HS-5 (cell line): ENCODE data around the gene BAHCC1.
"Not testable (repeated sequence)": the region's sequence is repeated elsewhere in the genome, so short reads cannot be mapped to it uniquely, and the experiment has no call there.

Experiments
- DNase-seq: peaks from one replicate; pipeline ENCODE4 v3.0.0-alpha.2; 2012; ENCODE audit warnings: low read depth

Gene BAHCC1

DNA sequence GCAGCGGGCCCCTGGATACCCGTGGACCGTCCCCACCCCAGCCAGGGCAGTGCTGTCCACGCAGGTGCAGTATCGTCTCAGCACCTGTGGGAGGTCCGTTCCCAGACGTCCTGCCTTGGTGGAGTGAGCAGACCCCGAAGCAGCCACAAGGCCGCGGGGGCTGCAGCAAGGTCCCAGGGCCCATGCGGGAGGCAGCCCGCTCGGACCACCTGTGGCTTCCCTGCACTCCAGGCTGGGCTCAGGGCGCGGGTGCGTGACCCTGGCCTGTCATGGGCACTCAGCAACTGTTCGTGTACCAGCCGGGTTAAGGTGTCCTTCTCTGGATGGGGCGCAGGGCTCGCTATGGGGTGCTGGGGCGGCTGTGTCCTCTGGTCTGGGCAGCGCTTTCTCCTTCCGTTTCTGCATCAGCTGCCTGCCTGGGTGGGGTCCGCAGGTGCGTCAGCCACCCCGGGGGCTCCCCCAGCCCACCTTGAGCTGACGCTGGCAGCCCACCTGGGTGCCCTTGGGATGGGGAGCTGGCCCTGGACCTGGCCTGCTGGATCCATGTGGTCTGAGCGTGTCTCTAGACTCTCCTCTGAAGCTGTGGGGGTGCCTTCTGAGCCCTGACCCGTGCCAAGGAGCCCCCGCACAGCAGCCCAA, 18.4 kb downstream of the BAHCC1 start:
- DNase-seq: no peak

DNA sequence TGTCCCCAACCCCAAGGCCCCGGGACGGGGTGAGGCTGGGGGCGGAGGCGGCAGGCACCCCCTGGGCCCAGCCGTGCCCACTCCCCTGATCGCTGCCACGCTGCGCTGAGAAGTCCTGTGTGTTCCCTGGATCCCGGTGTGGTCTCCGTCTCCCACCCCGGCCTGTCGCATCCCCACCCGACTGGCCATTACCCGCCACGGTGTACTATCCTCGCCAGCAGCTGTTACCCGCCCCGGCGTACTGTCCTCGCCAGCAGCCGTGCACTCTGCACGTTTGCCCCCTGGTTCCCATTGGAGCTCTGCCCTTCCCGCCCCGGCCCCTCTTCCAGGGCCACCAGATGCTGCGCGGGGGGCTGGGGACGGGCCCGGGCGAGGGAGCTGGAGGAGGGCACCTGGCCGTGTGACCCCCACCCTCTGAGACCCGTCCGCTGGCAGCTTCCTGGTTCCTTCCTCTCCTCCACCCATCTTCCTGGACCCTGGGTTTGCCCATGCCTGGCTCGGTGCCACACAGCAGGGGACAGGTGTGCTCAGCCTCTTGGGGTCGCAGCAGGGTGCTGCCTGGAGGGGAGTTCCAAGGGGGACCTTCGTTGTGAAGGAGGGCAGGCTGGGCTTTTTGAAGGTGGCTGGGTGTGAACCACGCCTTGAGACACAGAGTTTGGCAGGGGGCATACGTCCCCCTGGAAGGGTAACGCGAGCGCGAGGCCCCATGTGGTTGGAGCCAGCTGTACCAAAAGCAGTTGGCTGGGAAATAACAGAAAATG, 19.7 kb downstream of the BAHCC1 start:
- DNase-seq: no peak

DNA sequence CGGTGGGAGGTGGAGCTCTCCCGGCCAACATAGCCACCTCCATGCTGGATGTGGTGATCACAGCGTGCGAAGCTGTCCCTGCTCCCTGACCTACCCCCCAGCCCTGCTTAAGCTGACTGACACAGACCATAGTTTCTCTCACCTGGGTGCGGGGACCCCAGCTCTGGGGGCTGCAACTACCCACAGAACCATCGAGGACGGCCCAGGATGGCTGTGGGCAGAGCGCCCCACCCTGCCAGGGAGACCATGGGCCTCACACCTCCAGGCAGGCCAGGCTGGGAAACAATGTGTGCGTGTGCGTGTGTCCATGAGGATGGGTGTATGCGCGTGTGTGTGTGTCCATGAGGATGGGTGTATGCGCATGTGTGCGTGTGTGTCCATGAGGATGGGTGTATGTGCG, 20.4 kb downstream of the BAHCC1 start:
- DNase-seq: no peak

DNA sequence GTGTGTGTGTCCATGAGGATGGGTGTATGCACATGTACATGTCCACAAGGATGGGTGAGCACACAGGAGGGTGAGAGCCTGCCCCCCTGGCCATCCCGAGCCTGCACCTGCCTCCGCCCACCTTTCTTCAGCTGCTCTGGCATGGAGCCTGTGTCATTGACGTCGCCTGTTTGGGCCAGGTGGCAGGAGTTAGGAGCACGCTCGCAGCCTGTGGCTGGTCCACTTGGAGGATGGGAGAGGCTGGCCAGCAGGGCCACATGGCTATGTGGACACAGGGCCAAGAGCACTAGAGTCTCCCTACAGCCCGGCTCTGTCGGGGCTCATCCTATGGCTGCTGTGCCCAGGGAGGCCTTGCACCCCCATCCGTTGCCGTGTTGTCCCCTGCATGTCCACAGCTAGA, 21.4 kb downstream of the BAHCC1 start:
- DNase-seq: no peak

DNA sequence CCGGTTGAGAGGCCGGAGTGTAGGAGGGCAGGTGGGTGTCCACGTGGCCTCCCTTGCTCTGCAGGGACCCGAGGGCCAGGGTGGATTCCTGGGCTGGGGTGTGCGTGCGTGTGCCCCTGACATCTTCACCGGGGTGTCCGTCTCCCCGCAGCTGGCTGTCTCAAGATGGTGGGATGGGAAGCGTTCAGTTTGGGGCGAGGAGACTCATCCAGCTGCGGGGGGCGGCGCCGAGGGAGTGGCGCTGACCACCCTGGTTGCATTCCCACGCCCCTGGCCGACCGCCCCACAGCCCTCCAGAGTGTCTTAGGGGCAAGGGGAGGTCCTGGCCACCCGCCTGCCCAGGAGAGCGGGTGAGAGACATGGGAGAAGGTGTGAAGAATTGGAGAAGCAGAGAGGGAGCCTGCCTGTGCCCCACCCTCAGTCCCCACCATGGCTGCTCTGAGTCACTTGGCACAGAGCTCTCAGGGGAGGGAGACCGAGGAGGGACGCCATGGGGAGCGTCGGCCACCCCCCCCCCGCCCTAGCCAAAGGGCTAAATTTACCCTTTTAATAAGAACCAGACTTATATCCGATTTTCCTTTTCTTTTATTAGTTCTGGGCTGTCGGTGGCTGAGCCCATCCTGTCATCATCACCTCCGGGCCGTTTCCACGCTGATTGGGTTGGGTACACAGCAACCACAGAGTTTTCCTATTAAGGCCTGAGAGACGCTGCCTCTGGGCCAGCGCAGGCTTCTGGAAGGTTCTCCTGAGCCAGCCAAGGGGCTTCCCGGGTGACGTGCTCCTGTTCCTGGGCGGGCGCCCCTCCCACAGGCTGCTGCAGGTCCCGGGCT, 22.0 kb downstream of the BAHCC1 start:
- DNase-seq: no peak

DNA sequence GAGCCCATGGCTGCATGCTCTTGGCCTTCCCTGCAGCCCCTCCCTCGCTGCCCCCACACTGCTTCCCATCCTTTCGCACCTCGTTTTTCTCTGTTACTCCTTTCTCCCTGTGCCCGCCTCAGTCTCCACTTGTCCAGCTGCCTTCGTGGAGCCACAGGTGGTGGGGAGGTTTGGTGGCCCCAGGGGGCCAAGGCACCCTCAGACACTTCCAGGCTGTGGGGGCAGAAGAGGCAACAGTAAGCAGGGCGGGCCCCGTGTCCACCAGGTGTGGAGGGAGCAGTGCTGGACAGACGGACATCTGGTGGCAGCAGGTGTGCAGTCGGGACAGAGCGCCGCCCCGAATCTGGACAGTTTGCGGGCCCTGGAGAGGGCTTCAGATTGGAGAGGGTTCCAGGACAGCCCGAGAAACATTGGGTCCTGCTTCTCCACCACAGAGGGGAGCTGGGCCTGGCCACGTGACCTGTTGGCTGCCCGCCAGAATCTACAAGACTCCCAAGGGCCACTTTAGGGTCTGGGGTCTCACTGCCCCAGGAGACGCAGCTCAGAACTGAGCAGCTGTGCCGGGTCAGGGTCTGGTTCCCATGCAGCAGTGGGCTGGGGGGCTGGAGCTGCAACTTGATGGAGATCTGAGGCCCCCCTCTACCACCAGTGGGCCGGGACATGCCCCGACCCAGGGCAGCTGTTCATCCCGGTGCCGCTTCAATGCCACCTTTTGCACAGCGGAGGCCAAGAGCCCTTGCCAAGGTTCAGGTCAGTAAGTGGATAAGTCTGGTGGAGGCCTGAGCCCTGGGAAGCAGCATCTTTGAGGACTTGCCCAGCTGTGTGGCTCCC, 22.8 kb downstream of the BAHCC1 start:
- DNase-seq: no peak

DNA sequence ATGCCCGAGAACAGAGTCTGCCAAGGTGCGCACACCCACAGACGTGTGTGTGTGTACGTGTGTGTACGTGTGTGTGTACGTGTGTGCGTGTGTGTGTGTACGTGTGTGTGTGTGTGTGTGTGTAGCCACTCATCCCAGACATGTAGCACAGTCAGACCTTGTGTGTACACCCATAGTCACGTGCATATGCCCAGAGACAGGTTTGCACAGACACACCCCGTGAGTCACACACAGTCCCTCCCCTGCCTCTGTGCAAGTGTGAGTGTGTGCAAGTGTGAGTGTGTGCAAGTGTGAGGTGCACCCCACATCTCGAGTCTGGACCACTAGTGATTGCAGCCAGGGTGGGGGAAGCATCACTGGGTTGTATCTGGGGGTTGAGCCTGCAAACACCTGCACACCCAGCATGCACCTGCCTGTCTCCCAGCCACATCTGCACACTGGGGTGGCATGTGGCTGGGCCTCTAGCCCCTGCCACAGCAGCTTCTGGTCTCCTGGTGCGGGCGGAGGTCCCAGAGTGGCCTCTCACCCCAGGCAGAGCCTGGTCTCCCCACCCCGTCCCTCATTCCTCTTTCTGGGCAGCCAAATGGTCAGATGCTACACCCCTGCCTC, 23.6 kb downstream of the BAHCC1 start:
- no peak for DNase-seq

DNA sequence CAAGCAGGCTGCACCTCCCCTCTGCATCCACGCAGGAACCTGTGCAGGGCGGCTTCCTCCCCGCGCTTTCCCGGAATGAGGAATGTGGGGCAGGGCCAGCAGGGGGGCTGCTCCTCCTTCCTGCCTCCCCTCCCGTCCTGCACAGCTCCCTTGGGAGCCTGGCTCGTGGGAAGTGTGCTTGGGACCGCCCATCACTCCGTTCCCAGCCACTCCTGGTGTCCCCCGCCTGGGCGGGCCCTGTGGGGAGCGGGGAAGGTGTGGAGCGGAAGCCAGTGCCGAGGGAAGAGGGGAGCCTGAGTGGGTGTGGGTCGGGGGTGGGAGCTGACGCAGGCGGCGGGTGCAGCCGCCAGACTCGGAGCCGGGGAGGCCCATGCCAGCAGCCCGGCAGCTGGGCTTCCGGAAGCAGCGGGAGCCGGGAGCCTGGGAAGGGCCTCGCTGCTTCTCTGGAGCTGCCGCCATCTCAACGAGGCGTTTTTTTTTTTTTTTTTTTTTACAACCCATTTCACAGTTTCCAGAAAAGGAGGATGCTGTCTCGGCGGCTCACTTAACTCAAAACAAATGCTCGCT, 24.1 kb downstream of the BAHCC1 start:
- no peak for DNase-seq

DNA sequence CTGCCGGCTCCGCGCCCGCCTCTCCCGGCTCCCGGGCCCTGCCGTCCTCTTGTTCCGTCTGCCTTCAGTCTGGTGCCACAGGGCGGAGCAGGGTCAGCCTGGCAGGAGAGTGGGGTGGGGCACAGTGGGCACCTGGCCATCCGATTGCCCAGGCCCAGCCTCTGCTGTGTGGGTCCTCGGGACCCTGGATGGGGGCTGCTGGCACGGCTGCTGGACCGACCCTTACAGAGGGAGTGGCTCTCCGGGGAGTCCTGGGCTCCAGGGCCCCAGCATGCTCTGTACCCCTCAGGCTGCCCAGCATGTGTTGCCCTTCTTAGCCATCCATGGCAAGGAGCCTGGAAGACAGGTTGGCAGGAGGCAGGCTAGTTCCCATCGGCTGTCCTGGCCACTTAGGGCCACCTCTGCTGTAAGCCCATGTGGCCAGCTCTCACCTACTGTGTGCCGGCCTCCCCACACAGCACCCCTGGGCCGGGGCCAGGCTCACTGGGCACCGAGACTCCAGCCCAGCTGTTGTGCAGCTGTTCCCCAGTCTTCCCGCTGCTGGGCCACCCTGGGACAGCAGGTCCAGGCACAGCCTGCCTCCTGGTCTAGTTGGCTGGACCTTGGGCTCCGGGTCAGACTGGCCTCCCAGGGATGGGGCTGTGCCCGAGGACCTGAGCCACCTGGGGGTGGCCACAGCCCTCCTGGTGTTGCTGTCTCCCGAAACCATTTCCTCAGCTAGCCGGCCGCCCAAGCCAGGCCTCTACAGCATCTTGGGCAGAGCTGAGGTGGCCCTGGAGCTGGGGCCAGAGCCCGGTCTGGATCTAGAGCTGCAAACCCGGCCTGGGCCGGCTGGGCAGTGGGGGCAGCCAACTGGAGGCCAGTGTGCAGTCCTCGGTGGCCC, 24.9 kb downstream of the BAHCC1 start:
- no peak for DNase-seq

DNA sequence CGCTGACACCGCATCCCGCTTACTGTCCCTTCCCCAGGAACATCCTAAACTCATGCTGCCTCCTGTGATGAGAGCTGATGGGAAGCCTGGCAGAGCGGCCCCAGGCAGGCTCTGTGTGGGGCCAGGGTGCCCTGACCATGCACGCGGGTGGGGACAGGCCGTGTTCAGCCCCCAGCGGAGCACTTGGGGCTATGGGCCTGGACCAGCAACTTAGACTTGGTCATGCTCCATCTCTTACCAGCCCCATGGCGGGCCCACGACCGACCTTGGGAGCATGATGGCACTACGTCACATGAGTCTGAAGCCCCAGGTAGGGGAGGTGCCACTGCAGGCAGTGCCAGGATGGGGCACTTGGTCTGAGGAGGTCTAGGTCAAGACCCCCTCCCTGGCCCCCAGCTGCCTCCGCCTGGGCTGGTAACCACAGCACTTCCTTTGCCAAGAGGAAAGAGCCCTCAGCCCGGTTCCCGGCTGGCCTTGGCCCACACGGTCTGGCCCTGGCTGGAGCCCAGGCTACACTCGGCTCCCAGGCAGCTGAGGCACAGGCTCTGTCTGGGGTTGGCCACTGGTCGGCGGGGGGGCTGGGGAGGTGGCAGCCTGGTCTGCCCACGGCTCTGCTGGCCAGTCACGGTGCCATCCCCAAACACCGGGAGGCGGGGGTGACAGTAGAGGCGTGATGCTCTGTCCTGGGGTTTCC, 25.7 kb downstream of the BAHCC1 start:
- no peak for DNase-seq

DNA sequence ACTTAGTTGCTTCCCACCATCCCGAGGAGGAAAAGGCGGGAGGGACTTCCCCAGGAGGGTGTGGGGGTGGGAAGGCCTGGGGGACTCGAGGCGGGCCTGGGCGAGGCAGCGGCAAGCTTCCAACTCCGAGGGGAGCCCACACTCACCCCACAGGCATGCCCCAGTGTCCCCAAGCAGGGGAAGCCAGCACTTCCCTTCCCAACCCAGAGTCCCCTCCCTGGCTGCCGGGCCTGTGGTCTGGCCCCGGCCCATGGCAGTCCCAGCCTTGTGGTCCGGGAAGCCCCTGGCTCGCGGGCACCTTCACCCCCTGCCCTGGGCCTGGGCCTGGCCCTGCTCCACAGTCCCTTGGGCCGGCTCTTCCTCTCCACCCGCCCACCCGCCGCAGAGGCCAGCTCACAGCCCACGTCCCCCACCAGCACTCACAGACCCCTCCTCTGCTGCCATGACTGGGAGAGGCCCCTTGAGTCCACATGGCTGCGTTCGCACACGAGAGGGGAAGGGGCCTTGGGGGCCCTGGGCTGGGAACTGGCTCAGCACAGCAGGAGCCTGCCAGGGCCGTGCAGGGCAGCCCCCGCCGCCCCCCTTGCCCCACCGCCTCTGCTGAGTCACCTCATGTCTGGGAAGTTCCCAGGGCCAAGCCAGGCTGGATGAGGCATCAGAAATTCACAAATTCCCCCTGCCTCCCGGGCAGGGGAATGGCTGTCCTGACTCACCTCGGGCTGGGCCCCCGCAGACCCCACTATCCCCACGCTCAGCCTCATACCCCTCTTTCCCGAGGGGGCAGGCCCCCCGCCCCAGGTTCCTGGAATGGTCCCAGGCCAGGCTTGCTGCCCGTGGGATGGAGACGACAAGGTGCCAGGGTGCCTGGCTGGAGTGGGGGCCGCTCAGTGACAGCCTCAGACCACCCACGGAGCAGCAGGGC, 27.8 kb downstream of the BAHCC1 start:
- DNase-seq: peak; percentile 79

DNA sequence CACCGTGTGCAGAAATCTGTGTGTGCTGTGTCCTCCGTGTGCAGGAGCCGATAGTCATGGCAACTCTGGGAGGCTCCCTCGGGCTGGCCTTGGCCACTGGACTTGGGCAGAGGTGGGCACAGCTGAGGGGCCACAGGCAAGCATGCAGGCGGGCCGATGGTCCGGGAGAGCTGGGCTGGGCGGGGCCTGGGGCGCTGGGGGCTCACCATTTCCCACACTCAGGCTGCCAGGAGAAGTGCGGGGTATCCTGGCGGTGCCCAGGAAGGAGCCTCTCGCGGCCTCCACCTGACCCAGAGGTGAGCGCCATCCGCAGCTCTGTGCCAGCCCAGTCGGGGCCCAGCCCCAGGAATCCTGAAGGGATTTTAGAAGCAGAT, 28.4 kb downstream of the BAHCC1 start:
- no peak for DNase-seq

DNA sequence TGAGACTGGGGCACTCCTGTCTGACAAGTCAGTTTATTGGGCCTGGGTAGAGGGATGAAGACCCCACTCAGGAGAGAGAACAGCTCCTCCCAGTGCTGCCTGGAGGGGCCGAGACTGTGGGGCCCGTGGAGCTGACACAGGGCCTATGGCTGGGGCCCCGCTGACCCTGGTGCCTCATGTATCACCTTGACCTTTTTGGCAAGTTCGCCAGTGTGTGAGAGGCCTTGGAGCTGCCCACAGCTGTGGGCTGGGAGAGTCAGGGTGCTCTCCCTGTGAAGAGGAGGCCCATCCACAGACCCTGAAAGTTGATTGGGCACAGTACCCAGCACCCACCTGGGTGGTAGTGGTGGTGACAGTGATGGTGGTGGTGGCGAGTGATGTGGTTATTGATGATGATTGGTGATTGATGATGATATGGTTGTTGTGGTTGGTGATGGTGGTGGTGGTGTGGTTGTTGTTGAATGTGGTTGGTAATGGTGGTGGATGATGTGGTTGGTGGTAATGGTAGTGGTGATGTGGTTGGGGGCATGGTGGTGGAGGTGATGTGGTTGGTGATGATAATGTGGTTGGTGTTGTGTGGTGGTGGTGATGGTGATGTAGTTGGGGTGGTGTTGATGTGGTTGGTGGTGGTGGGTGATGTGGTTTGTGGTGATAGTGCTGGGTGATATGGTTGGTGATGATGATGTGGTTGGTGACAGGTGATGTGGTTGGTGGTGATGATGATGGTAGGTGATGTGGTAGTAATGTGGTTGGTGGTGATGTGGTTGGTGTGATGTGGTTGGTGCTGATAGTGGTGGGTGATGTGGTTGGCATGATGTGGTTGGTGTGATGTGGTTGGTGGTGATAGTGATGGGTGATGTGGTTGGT, 29.1 kb downstream of the BAHCC1 start:
- DNase-seq: no peak

DNA sequence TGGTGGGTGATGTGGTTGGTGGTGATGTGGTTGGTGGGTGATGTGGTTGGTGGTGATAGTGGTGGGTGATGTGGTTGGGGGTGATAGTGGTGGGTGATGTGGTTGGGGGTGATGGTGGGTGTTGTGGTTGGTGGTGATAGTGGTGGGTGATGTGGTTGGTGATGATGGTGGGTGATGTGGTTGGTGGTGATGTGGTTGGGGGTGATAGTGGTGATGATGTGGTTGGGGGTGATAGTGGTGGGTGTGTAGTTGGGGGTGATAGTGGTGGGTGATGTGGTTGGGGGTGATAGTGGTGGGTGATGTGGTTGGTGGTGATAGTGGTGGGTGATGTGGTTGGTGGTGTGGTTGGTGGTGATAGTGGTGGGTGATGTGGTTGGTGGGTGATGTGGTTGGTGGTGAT, 29.8 kb downstream of the BAHCC1 start:
- not testable (repeated sequence) for DNase-seq

DNA sequence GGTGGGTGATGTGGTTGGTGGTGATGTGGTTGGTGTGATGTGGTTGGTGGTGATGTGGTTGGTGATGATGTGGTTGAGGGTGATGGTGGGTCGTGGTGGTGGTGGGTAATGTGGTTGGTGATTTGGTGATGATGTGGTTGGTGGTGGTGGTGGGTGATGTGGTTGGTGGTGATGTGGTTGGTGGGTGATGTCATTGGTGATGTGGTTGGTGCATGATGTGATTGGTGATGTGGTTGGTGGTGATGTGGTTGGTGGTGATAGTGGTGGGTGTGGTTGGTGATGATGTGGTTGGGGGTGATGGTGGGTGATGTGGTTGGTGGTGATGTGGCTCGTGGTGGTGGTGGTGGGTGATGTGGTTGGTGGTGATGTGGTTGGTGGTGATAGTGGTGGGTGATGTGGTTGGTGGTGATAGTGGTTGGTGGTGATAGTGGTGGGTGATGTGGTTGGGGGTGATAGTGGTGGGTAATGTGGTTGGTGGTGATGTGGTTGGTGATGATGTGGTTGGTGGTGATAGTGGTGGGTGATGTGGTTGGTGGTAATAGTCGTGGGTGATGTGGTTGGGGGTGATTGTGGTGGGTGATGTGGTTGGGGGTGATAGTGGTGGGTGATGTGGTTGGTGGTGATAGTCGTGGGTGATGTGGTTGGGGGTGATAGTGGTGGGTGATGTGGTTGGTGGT, 30.6 kb downstream of the BAHCC1 start:
- not testable (repeated sequence) for DNase-seq

DNA sequence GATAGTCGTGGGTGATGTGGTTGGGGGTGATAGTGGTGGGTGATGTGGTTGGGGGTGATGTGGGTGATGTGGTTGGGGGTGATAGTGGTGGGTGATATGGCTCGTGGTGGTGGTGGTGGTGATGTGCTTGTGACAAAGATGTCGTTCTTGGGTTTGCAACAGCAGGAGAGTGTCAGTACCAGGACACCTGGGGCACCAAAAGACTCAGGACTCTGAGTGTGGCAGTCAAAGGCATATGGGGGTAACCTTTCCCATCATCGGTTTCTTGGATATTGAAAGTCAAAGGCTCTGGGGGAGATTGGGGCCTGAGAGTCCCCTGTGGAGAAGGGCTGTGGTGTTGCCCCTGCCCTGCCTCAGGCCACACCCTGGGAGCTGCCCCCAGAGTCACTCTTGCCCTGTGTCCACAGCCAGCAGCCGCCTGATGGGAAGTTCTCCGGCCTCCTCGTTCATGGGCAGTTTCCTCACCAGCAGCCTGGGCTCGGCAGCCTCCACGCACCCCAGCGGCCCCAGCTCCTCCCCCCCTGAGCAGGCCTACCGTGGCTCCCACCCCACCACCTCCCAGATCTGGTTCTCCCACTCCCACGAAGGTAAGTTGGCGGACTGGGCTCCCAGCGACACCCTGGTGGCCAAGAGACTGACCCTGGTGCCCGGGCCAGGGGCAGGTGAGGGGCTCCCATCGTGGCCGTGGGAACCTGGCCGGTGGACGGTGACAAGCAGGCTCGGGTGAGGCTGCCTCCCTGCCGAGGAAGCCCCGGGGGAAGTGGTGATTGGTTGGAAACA, 31.3 kb downstream of the BAHCC1 start:
- DNase-seq: no peak
